Liver (tissue), 3 donors: ENCODE measurements around the gene CHID1.

Source experiments
- CTCF ChIP-seq: fragments of 150-350 bp; IDR thresholded peaks from 2 replicates; pipeline ENCODE4 v1.5.1; 2017; ENCODE audit warnings: improper control_type of control experiment, low read depth, low read length; ENCODE audit not compliant: missing input control
- EGR1 ChIP-seq, 2 donors: IDR thresholded peaks; 2 replicates each; pipeline ENCODE4 v1.6.1; 2016 to 2018; ENCODE audit warnings: antibody characterized with exemption in 2 of 2, low read depth in 2 of 2
- FOXA1 ChIP-seq: IDR thresholded peaks from 2 replicates; pipeline ENCODE4 v1.6.1; 2016; ENCODE audit warnings: antibody characterized with exemption
- HNF4G ChIP-seq: IDR thresholded peaks from 2 replicates; pipeline ENCODE4 v1.6.1; 2016; ENCODE audit warnings: antibody characterized with exemption
- JUND ChIP-seq, 2 donors: IDR thresholded peaks; 2 replicates each; pipeline ENCODE4 v1.6.1; 2016; ENCODE audit warnings: antibody characterized with exemption in 2 of 2
- MAX ChIP-seq: IDR thresholded peaks from 2 replicates; pipeline ENCODE4 v1.6.1; 2016; ENCODE audit warnings: antibody characterized with exemption
- REST ChIP-seq: IDR thresholded peaks from 2 replicates; pipeline ENCODE4 v1.6.1; 2016; ENCODE audit warnings: antibody characterized with exemption, mild to moderate bottlenecking
- TAF1 ChIP-seq: conservative IDR thresholded peaks from 2 replicates; pipeline ENCODE4 v1.6.1; 2016; ENCODE audit warnings: antibody characterized with exemption, mild to moderate bottlenecking
- YY1 ChIP-seq: IDR thresholded peaks from 2 replicates; pipeline ENCODE4 v1.6.1; 2016; ENCODE audit warnings: antibody characterized with exemption, mild to moderate bottlenecking
- donor health status: healthy.
- donor health status: healthy.

GRCh38 chr11:888310-889212 is 22.0 kb downstream of the CHID1 start:
- no peak for TF ChIP-seq TAF1
- no peak for TF ChIP-seq MAX
- TF ChIP-seq REST, result no peak
- TF ChIP-seq CTCF, result no peak
- TF ChIP-seq HNF4G, result no peak
- no peak for TF ChIP-seq JUND (IDR thresholded peaks at IDR 0.05)
- TF ChIP-seq FOXA1, result no peak
- no peak for TF ChIP-seq YY1
- no peak for TF ChIP-seq EGR1 (IDR thresholded peaks at IDR 0.05; ENCODE audit: low read depth in 2 of 2)
